Raji (cell line): ENCODE data around the gene NLGN2.

Experiments
- POLR2A ChIP-seq: IDR thresholded peaks from 2 replicates; pipeline ENCODE4 v1.6.1; 2011; ENCODE audit warnings: low read depth, low read length, control low read depth; ENCODE audit not compliant: insufficient read depth

NLGN2 gene

DNA sequence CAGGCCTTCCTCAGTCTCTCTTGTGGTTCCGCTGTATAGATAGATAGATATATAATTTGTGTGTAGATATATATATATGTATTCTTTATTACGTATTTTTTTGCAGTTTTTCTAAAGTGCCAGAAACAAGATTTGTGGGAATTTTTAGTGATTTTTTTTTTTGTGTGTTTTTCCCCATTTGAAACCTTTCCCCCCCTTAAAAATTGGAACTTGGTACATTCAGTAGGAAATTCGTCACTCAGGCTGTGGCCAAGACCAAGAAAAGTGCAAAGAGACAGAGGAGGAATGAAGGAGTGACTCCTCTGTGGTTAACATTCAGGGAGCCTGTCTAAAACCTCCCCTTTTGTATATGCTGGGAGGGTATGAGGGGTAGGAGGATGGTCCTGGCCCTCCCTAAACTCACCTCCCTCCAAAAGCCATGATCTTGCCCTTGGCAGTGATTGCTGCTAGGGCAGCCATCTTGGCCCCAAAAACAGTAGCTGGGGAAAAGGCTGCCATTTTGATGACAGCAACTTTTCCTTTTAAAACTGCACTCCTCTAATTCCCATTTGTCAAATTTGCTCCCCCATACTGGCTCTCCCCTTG lies 52.4 kb downstream of the NLGN2 start:
- no peak for TF ChIP-seq POLR2A

DNA sequence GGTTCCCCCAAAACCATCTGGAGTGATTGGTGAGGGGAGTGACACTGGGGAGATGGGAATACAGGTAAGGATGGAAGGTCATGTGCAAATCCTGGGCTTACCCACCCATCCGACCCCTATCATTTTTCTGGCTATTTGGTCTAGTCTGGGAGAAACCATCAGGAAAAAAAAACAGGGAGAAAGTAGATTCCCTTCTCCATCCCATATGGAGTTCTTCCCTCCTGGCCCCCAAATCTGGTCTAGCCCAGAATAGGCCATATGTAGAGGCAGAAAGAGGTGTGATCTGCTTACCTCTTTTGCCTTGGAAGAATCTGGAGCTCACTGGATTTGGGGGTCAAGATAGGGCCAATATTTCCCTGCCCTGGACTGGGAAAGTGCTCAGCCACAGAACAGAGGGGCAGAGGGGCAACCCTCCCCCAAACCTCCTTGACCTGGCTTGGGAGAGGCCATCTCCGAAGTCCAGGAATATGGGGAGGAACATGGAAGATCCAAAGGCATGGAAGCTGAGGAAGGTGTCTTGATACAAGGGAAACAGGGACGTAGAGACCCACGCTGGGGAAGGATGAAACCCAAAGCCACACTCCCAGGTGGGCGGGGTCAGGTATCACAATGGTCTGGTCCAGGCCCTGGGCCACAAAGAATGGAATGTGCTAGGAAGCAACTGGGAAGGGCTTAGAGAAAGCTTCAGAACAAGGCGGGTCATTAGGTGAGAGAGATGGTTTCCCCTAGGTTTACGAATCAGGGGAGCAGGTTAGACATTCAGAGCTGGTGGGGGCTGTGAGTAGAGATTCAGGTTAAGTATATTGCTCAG lies 53.4 kb downstream of the NLGN2 start:
- no peak for TF ChIP-seq POLR2A

- no peak for TF ChIP-seq POLR2A
Observed at GRCh38 chr17:7462474-7463371, 55.1 kb downstream of the NLGN2 start.

DNA sequence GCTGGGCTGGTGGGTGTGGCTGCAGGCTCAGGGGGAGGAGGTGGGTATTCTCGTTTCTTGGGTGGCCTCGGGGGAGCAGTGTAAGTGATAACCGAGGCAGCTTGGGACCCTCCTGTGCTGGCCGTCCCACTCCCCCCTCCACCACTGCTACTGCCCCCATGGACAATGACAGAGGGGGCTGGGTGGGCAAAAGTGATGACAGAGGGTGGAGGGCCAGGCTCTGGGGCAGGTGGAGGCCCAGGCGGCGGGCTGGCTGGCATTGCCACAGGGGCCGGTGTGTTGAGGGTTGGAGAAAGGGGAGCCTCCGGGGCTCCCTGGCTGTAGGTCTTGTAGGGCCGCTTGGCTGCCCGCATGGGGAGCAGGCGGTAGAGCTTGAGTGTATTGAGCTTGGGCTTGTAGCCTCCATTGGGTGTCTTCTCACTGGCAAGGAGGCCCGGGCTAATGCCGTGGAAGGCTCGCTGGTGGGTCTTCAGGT lies 55.8 kb downstream of the NLGN2 start:
- no peak for TF ChIP-seq POLR2A

DNA sequence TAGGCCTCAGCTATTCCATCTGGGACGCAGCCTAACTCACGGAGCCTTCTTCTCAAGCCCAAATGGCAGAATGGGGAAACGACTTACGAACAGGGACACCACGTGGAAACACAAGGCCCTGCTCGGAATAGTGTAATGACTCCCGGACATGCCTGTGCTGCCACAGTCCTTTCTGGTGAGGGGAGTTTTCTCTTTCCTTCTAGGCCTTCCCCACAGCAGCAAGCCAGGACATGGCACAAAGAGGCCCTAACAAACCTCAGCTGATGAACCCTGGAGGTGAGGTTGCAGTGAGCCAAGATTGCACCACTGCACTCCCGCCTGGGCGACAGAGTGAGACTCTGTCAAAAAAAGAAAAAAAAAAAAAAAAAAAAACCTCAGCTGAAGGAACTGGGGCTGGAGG lies 56.4 kb downstream of the NLGN2 start:
- TF ChIP-seq POLR2A, result no peak

DNA sequence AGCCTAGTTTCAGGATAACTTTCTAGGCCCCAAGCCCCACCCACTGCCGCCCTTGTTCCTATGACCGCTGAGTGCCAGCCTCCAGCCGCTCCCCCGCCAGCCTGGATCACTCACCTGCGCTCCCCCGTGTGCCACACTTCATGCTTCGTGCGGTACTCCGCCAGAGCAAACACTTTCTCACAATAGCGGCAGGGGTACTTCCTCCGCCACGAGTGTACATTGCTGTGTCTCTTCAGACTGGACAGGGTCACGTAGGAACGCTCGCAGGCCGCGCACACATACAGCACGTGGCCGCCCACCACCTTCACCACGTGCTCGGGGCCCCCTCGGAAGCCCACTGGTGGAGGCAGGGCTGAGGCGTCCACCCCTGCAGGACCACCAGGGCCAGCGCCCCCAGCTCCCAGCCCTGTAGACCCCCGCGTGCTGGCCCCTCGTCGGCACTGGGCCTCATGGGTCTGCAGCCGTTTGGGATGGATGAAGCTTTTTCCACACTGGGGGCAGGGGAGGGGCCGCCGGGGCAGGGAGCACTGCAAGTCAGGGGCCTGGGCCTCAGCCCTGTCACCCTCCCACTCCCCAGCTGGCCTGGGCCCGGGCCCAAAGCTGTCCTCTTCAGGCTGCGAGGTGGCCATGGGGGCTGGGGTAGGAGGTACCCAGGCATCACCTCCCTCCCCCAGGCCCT lies 58.1 kb downstream of the NLGN2 start:
- no peak for TF ChIP-seq POLR2A

DNA sequence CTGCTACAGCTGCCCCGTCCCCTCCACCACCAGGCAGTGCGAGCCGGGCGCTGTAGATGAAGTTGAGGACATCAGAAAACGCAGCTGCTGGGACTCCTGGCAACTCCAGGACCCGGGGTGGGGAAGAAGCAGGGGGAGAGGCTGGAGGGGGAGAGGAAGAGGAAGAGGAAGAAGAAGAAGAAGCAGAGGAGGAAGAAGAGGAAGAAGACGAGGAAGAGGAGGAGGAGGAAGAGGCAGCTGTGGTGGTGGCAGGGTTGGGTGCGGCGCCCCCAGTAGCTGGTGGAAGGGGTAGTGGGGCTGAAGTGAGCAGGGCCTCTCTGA lies 58.6 kb downstream of the NLGN2 start:
- no peak for TF ChIP-seq POLR2A

GRCh38 chr17:7466639-7467341 lies 59.1 kb downstream of the NLGN2 start:
- TF ChIP-seq POLR2A, result no peak

DNA sequence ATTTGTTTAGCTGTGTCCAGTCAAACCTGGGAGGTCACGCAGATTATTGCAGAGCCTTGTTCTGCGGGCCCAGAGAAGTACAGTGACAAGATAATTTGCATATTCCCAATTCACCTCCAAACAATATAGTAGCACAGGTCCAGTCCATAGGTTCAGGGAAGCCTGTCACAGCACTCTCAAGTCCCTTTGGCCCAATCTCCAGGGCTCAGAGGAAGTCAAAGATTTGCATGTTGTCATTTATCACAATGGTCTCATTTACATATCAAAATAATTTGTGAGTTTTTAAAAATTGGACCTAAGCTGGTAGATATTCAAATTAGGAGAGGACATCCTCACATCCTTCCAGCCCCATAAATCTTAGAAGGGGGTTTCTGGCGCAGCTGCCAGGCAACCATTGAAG lies 59.9 kb downstream of the NLGN2 start:
- TF ChIP-seq POLR2A, result no peak

- no peak for TF ChIP-seq POLR2A
Observed at GRCh38 chr17:7468290-7468689, 60.6 kb downstream of the NLGN2 start.

GRCh38 chr17:7468804-7469389 lies 61.3 kb downstream of the NLGN2 start:
- no peak for TF ChIP-seq POLR2A
